PC-3 (cell line): Measurements from ENCODE around the gene RASAL2.

Source experiments
- CTCF ChIP-seq: fragments of 300-600 bp; sonication (generic); conservative IDR thresholded peaks from 2 replicates; pipeline ENCODE4 v1.5.1; 2017; ENCODE audit warnings: antibody characterized with exemption, low read depth, mild to moderate bottlenecking, low read length
- EZH2 ChIP-seq: fragments of 300-600 bp; sonication (generic); IDR thresholded peaks from one replicate; pipeline ENCODE4 v1.6.1; 2017; ENCODE audit warnings: antibody characterized with exemption, mild to moderate bottlenecking, low read length; ENCODE audit not compliant: unreplicated experiment

GRCh38 chr1:178291166-178291565 is 197.3 kb downstream of the RASAL2 start:
- no peak for TF ChIP-seq CTCF
- TF ChIP-seq EZH2, result no peak
